Endometrial microvascular endothelial cells (primary cell): ENCODE data around the gene KHDC1L. TPM values are rescaled to one million over a fixed set of nuclear protein-coding genes. Genes with fewer than 3 reads are reported as not detected.
"Not testable (repeated sequence)": the region's sequence is repeated elsewhere in the genome, so short reads cannot be mapped to it uniquely, and the experiment has no call there.

ENCODE experiments used
- in situ Hi-C: cut with HindIII; loops from 2 replicates; pipeline ENCODE4 v1.10.0; 2017; ENCODE audit warnings: low sequenced_read_pairs, low pct_unique_long_range_greater_than_20kb; ENCODE audit errors: inconsistent ontology term
- total RNA-seq: library from RNA; depleted of rRNA; stranded (reverse); fragments of >200 nt; gene quantifications from one replicate; pipeline ENCODE4 v1.2.3, GENCODE V29; 2015; ENCODE audit errors: inconsistent ontology term

The KHDC1L gene
- total RNA-seq, 1 donor from 2014 or later: not detected

- in situ Hi-C loops: no loop called here
Measured at GRCh38 chr6:73216859-73217258, 8.4 kb downstream of the KHDC1L start.

- in situ Hi-C loops: no loop called here
Measured at GRCh38 chr6:73209117-73209516, 16.2 kb downstream of the KHDC1L start.

- in situ Hi-C loops: no loop called here
Measured at GRCh38 chr6:73207221-73207837, 18.0 kb downstream of the KHDC1L start.

DNA sequence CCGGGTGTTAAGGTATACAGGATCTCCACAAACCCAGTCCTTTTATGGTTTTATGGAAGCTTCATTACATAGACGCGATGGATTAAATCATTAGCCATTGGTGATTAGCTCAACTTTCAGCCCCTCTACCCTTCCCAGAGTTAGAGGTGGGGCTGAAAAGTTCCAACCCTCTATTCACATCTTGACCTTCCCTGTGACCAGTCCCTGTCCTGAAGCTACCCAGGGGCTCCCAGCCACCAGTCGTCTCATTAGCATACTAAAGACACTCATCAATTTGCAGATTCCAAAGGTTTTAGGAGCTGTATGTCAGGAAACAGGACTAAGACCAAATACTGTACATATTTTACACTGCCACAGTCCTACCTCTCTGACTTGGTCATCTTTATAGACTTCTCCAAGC is 21.0 kb downstream of the KHDC1L start:
- in situ Hi-C loops: no loop called here

DNA sequence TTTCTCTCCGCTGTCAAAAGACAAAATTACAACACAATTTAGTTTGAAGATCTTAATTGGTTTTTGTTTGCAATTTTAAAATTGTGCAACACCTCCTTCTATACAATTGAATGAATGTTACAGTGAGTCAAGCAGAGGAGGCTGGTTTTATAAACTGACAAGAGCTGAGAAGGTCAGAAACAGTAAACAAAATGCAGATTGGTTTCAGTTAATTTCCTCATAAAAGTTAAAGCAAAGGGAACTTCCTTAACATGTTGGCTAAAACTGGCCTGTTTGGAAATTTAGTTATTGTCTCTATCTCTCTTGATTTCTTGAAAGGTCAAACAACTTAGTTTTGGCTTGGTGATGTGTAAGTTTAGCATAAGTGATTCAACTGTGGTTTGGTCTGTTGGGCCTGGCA is 22.2 kb downstream of the KHDC1L start:
- in situ Hi-C loops: no loop called here

DNA sequence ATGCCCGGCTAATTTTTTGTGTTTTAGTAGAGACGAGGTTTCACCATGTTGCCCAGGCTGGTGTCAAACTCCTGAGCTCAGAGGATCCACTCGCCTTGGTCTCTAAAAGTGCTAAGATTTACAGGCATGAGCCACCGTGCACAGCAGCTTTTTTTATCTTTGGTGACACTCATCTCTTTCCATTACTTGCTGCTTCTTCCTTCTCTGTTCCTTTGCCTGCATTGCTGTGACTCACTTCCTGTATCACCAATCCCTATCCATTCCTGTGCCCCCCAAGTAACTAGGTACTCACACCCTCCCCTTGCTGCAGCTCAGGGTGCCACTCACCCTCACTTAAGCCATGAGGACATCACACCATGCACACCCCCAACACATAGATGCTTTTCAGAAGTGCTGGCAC is 24.6 kb downstream of the KHDC1L start:
- in situ Hi-C loops: no loop called here

GRCh38 chr6:73200247-73200646 is 25.0 kb downstream of the KHDC1L start:
- in situ Hi-C loops: no loop called here

- in situ Hi-C loops: no loop called here
Measured at GRCh38 chr6:73194744-73195143, 30.6 kb downstream of the KHDC1L start.

DNA sequence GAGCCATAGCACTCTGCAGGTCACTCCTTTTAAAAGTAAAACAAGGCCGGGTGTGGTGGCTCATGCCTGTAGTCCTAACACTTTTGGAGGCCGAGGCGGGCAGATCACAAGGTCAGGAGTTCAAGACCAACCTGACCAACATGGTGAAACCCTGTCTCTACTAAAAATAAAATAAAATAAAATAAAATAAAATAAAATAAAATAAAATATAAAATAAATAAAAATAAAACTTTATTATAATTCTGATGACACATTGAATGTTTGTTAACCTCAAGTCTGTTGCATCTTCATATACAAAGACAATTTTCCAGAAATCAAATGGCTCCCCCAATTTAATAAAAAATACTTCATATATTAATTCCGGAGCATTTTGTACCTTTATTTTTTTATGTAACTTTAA is 32.0 kb downstream of the KHDC1L start:
- in situ Hi-C loops: not testable (repeated sequence)

- in situ Hi-C loops: no loop called here
Measured at GRCh38 chr6:73182021-73182607, 43.2 kb downstream of the KHDC1L start.

DNA sequence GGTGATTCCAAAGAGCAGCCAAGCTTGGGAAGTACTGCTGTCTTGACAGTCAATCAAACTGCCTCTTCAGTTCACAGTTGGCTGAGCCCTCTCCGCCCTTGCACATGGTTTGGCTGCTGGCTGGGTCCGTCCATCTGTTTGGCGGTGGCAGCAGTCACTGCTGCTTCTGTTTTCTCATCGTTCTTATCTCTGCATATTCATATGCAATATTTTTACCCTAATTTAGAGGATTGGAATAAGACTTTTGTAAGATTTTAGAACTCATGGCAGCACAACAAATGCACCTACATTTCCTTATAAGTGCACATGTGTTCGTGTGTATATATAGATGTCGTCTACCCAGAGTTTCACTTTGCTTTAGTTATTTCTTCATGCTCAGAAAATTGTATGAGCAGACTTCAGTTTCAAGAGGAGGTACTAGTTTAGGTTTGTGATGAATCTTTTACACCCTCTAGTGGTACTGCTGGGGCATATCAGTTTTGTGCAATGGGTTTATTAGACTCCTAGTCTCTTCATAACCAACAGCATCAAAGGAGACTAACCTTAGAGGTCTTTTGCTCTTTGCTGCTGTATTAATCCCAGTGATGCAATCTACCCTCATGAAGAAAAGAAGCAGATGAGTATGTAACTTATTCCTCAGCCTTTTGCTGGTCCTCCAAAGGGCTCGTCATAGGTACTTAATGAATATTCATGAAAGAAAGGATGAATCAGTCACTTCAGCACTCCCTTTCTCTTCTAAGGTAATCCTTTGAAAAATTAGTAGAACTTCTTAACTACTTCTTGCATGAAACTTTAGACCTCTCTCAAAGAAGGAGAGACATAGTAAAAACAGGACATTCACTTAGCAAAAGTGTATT is 44.3 kb downstream of the KHDC1L start:
- in situ Hi-C loops: no loop called here

DNA sequence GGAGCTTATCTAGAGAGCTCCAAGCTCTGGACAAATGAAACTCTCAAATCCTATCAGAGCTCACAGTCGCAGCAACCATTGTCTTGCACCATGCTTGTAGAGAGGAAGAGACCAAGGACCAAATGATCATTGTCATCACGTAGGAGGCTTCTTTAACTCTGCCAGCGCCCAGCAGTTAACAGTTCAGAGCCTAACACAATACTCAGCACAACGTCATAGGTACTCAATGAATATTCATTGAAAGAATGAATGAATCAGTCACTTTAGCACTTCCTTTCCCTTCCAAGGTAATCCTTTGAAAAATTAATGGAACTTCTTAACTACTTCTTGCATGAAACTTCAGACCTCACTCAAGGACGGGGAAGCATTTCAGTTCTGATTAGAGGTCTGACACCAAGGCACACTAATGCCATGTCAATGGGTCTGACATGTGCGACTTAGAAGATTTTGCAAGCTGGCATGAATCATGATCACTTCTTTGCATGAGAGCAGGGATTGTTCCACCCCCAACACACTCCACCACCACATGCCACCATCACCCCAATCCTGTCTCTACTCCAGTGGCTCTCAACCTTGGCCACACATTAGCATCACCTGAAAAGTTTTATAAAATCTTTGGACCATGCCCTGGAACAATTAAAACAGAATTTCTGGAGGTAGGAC is 45.1 kb downstream of the KHDC1L start:
- in situ Hi-C loops: no loop called here

- in situ Hi-C loops: no loop called here
Measured at GRCh38 chr6:73177221-73177944, 47.9 kb downstream of the KHDC1L start.

- in situ Hi-C loops: no loop called here
Measured at GRCh38 chr6:73176057-73176456, 49.2 kb downstream of the KHDC1L start.

DNA sequence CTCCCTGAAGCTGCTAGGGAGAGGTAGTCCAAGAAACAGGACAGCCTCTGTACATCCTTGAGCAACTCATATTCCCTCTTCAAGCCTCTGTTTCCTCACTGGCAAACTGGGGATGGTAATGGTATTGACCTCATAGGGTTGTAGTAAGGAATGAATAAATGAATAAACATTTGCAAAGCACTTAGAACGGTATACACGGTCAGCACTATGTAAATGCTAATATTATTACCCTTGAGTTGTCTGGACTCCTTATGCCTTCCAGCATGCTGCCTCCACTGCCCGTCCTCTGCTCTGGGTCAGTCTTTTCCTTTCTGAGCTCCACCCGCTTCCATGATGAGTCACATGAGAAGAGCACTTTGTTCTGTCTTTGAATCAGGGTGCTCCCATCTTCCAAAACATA is 50.6 kb downstream of the KHDC1L start:
- in situ Hi-C loops: no loop called here
